ENCODE data around the gene NR3C2. TPM values are rescaled to one million over a fixed set of nuclear protein-coding genes. Genes with fewer than 3 reads are reported as not detected.

The NR3C2 gene
- total and polyA plus RNA-seq, 2 of the 4 experiments (the other 2 are of a cell fraction) = 1.1 to 2.3 TPM

- Histone ChIP-seq H2BK15ac (ENCODE audit: low read depth, low read length) (no peak overlapping the region), H3K4me2 (ENCODE audit: low read depth, low read length) (no peak overlapping the region), H3K27me3 (ENCODE audit: control insufficient read depth, insufficient read depth, low read length) (no peaks in the 10 kb centered on the region), H2AK5ac (ENCODE audit: low read depth, low read length) (no peak overlapping the region), H3K18ac (ENCODE audit: low read depth, low read length) (no peak overlapping the region), H2AK9ac (replicated peaks; ENCODE audit: low read depth, low read length, poor library complexity) (no peak overlapping the region), H3K4ac (ENCODE audit: low read depth, low read length) (no peak overlapping the region), H2BK20ac (ENCODE audit: low read depth, low read length) (no peak overlapping the region), H3K9ac (ENCODE audit: low read depth, low read length) (no peak overlapping the region), H3K79me1 (ENCODE audit: low read depth in 1 of 2, low read length in 2 of 2) (no peaks in the 10 kb centered on the region), H4K5ac (ENCODE audit: low read depth, low read length) (no peak overlapping the region), H4K91ac (ENCODE audit: insufficient read depth, low read depth, low read length) (no peak overlapping the region), H3K4me3 (ENCODE audit: insufficient read depth, low read depth, low read length) (no peak overlapping the region), H3K9me1 (ENCODE audit: insufficient read depth, low read length) (no peaks in the 10 kb centered on the region), H2BK5ac (ENCODE audit: low read depth, low read length, poor library complexity, severe bottlenecking) (no peak overlapping the region), H3K56ac (ENCODE audit: extremely low read depth, insufficient read depth, low read length) (no peak overlapping the region), H3K36me3 (ENCODE audit: control insufficient read depth, insufficient read depth, low read length) (no peaks in the 10 kb centered on the region), H3K14ac (replicated peaks; ENCODE audit: low read depth, low read length) (no peak overlapping the region), H3K9me3 (ENCODE audit: control insufficient read depth, insufficient read depth, low read length) (no peaks in the 10 kb centered on the region), H4K20me1 (ENCODE audit: insufficient read depth, low read length) (no peaks in the 10 kb centered on the region), H4K8ac (ENCODE audit: low read depth in 2 of 2, low read length in 2 of 2) (no peak overlapping the region), H2BK120ac (ENCODE audit: low read depth, low read length) (no peak overlapping the region), H3K27ac (ENCODE audit: insufficient read depth, low read length) (no peak overlapping the region), H2AFZ (replicated peaks; ENCODE audit: low read length, poor library complexity) (no peak overlapping the region), H3K23ac (ENCODE audit: low read depth, low read length) (no peak overlapping the region), H3K4me1 (ENCODE audit: control insufficient read depth, insufficient read depth, low read length) (no peaks in the 10 kb centered on the region)
- no peak for TF ChIP-seq RFX5 (IDR thresholded peaks at IDR 0.05; ENCODE audit: low read depth, low read length)
- TF ChIP-seq MAFK (IDR thresholded peaks at IDR 0.05; ENCODE audit: low read depth, low read length) = no peak
- no peak for TF ChIP-seq ELK1 (IDR thresholded peaks at IDR 0.05; ENCODE audit: borderline replicate concordance, low read depth, low read length)
- no peak for TF ChIP-seq BHLHE40 (IDR thresholded peaks at IDR 0.05; ENCODE audit: low read depth, low read length)
- TF ChIP-seq CHD1 (IDR thresholded peaks at IDR 0.05; ENCODE audit: low read depth, low read length) = no peak
- no peak for TF ChIP-seq CTCF (conservative IDR thresholded peaks at IDR 0.05; ENCODE audit: low read depth, low read length)
- TF ChIP-seq NFE2L2 (IDR thresholded peaks at IDR 0.05; ENCODE audit: low read depth, low read length) = no peak
- no peak for TF ChIP-seq POLR2A (IDR thresholded peaks at IDR 0.05; ENCODE audit: low read depth, low read length)
- TF ChIP-seq MXI1 (IDR thresholded peaks at IDR 0.05; ENCODE audit: borderline replicate concordance, low read depth, low read length) = no peak
- no peak for TF ChIP-seq RCOR1 (IDR thresholded peaks at IDR 0.05; ENCODE audit: insufficient replicate concordance, low read length)
- no peak for TF ChIP-seq CEBPB (IDR thresholded peaks at IDR 0.05; ENCODE audit: low read depth, low read length)
- no peak for TF ChIP-seq MAZ (IDR thresholded peaks at IDR 0.05; ENCODE audit: borderline replicate concordance, low read depth, low read length)
- TF ChIP-seq, protein P1, sequence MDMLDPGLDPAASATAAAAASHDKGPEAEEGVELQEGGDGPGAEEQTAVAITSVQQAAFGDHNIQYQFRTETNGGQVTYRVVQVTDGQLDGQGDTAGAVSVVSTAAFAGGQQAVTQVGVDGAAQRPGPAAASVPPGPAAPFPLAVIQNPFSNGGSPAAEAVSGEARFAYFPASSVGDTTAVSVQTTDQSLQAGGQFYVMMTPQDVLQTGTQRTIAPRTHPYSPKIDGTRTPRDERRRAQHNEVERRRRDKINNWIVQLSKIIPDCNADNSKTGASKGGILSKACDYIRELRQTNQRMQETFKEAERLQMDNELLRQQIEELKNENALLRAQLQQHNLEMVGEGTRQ (IDR thresholded peaks at IDR 0.05; ENCODE audit: low read depth, low read length) = no peak
- TF ChIP-seq RAD21 (IDR thresholded peaks at IDR 0.05; ENCODE audit: low read length) = no peak
- TF ChIP-seq FOS (IDR thresholded peaks at IDR 0.05; ENCODE audit: low read depth, low read length) = no peak
- no peak for TF ChIP-seq SMC3 (IDR thresholded peaks at IDR 0.05; ENCODE audit: low read depth, low read length)
- POLR2A ChIA-PET (ENCODE audit: unreplicated experiment) = no interaction called here
- DNase-seq (no peak), ATAC-seq (ENCODE audit: low read depth) (no peak)
- intact Hi-C loops (cut with micrococcal nuclease) (no loop called here), in situ Hi-C loops (cut with MboI; ENCODE audit: low sequenced_read_pairs) (no loop called here), dilution Hi-C loops (cut with HindIII; ENCODE audit: low sequenced_read_pairs, unreplicated experiment) (no loop called here)
- CTCF ChIA-PET = no interaction called here
- BruUV-seq (replicated peaks) = no TSS peak
- WGBS, 2 experiments (ENCODE audit: extremely low coverage in 2 of 2, insufficient read length in 1 of 2) = no CpG with 5 or more reads among the region's 2 CpGs
Measured at GRCh38 chr4:148397771-148398170, 44.4 kb downstream of the NR3C2 start.

Measured in IMR-90 (cell line).